HG02840 (cell line): ENCODE results near the gene EBP.
A peak's percentile ranks its signal among the peaks of the same experiment; 100 is the strongest.
"Not testable (repeated sequence)": the region's sequence is repeated elsewhere in the genome, so short reads cannot be mapped to it uniquely, and the experiment has no call there.

ENCODE experiments used
- ATAC-seq: cut with Tn5 transposase; IDR thresholded peaks from one replicate; pipeline ENCODE4 v1.9.1; 2021; ENCODE audit warnings: mild to moderate bottlenecking, moderate library complexity, moderate number of reproducible peaks; ENCODE audit not compliant: unreplicated experiment, low FRiP score

EBP gene

GRCh38 chrX:48492293-48492910 is 29.2 kb upstream of the EBP start:
- no peak for ATAC-seq

GRCh38 chrX:48493890-48494364 is 27.7 kb upstream of the EBP start:
- no peak for ATAC-seq

- no peak for ATAC-seq
Measured at GRCh38 chrX:48496660-48497059, 24.9 kb upstream of the EBP start.

- ATAC-seq, result no peak
Measured at GRCh38 chrX:48497871-48498270, 23.7 kb upstream of the EBP start.

- no peak for ATAC-seq
Measured at GRCh38 chrX:48498374-48498809, 23.2 kb upstream of the EBP start.

- no peak for ATAC-seq
Measured at GRCh38 chrX:48504261-48504660, 17.3 kb upstream of the EBP start.

GRCh38 chrX:48505481-48505880 is 16.1 kb upstream of the EBP start:
- no peak for ATAC-seq

GRCh38 chrX:48507246-48507645 is 14.4 kb upstream of the EBP start:
- no peak for ATAC-seq

- peak; percentile 58 for ATAC-seq
Measured at GRCh38 chrX:48508400-48509244, 13.0 kb upstream of the EBP start, which contains the start of gene PORCN. PORCN (plus strand) TSS chrX:48508992; CDS start chrX:48509821, 829 bp downstream.

- ATAC-seq, result peak; percentile 11
Measured at GRCh38 chrX:48509245-48509590, 12.4 kb upstream of the EBP start.

GRCh38 chrX:48509619-48510018 is 12.0 kb upstream of the EBP start:
- no peak for ATAC-seq

- no peak for ATAC-seq
Measured at GRCh38 chrX:48511560-48511959, 10.0 kb upstream of the EBP start.

GRCh38 chrX:48512371-48512935 is 9.2 kb upstream of the EBP start:
- ATAC-seq, result no peak

GRCh38 chrX:48513670-48514069 is 7.9 kb upstream of the EBP start:
- ATAC-seq, result no peak

- ATAC-seq, result no peak
Measured at GRCh38 chrX:48514126-48514806, 7.3 kb upstream of the EBP start.

GRCh38 chrX:48514868-48515460 is 6.6 kb upstream of the EBP start:
- no peak for ATAC-seq

- ATAC-seq, result no peak
Measured at GRCh38 chrX:48515842-48516241, 5.8 kb upstream of the EBP start.

GRCh38 chrX:48516285-48516684 is 5.3 kb upstream of the EBP start:
- no peak for ATAC-seq

GRCh38 chrX:48516987-48517386 is 4.6 kb upstream of the EBP start:
- no peak for ATAC-seq

GRCh38 chrX:48519481-48519880 is 2.1 kb upstream of the EBP start:
- ATAC-seq, result not testable (repeated sequence)

GRCh38 chrX:48520455-48520854 is 1.2 kb upstream of the EBP start:
- ATAC-seq, result no peak
